Endothelial cell of umbilical vein (primary cell): ENCODE results near the gene DHDDS. TPM values are rescaled to one million over a fixed set of nuclear protein-coding genes. Genes with fewer than 3 reads are reported as not detected.

Source experiments
- BruUV-seq: library from RNA; stranded (reverse); fragments of 400-500 nt; replicated peaks from 2 replicates; lab custom pipeline; 2021; lab: Mats Ljungman, UMichigan
- CTCF ChIA-PET: fragments of 300-600, 350-600 bp; sonication (Branson Sonifier 250); formaldehyde crosslinking; loops from one replicate; lab custom pipeline; 2021; ENCODE audit warnings: antibody characterized with exemption, inconsistent platforms; lab: Charles Lee
- POLR2A ChIA-PET: fragments of 300-600, 350-600 bp; sonication (Branson Sonifier 250); formaldehyde crosslinking; loops from one replicate; lab custom pipeline; 2021; ENCODE audit warnings: antibody characterized with exemption, inconsistent platforms; lab: Charles Lee
- DNase-seq: peaks from one replicate; pipeline ENCODE4 v3.0.0-alpha.2; 2011; ENCODE audit warnings: low read depth, low spot score
- FAIRE-seq: peaks from 2 replicates; lab custom pipeline; 2011; peaks lifted over from hg19 to GRCh38; lab: Jason Lieb, UNC
- H2AFZ ChIP-seq: 2 replicates; pipeline ENCODE4 v1.6.0; 2012; ENCODE audit warnings: low read depth, low read length, control low read depth, inconsistent platforms
- H3K27ac ChIP-seq: 2 replicates; pipeline ENCODE4 v1.5.1; 2011; ENCODE audit warnings: low read depth, mild to moderate bottlenecking, control low read depth, low read length, moderate library complexity; ENCODE audit not compliant: insufficient read depth
- H3K27me3 ChIP-seq, 2 experiments: 2 replicates each; pipeline versions ENCODE4 v1.6.0 to v1.6.1; 2011; ENCODE audit warnings: low read length in 2 of 2, mixed read lengths in 1 of 2; ENCODE audit not compliant: control insufficient read depth in 2 of 2, insufficient read depth in 2 of 2
- H3K36me3 ChIP-seq, 2 experiments: 2 replicates in 1 of 2; 3 replicates in 1 of 2; pipeline ENCODE4 v1.5.1; 2011; ENCODE audit warnings: low read length in 2 of 2, mild to moderate bottlenecking in 1 of 2, moderate library complexity in 1 of 2; ENCODE audit not compliant: control insufficient read depth in 2 of 2, insufficient read depth in 2 of 2; ENCODE audit errors: extremely low read depth in 1 of 2
- H3K4me1 ChIP-seq: 3 replicates; pipeline ENCODE4 v1.5.1; 2011; ENCODE audit warnings: mild to moderate bottlenecking, low read length; ENCODE audit not compliant: control insufficient read depth, insufficient read depth; ENCODE audit errors: extremely low read depth
- H3K4me2 ChIP-seq: 2 replicates; pipeline ENCODE4 v1.6.1; 2011; ENCODE audit warnings: low read length, control low read depth, mixed read lengths; ENCODE audit not compliant: insufficient read depth
- H3K4me3 ChIP-seq, 3 experiments: fragments of 200-600 bp in 1 of 3; sonication (generic), shearing (Covaris generic) in 1 of 3; replicated peaks in 1 of 3; 2 replicates each; pipeline ENCODE4 v1.5.1; 2011 to 2016; ENCODE audit warnings: control low read depth in 3 of 3, low read length in 3 of 3, mild to moderate bottlenecking in 2 of 3, inconsistent platforms in 1 of 3, low read depth in 1 of 3, moderate library complexity in 1 of 3; ENCODE audit not compliant: insufficient read depth in 1 of 3
- H3K79me2 ChIP-seq: 2 replicates; pipeline ENCODE4 v1.6.0; 2012; ENCODE audit warnings: low read length, inconsistent platforms; ENCODE audit not compliant: control insufficient read depth, insufficient read depth
- H3K9ac ChIP-seq: replicated peaks from 2 replicates; pipeline ENCODE3; 2011; ENCODE audit warnings: low read length, control low read depth; ENCODE audit not compliant: insufficient read depth; ENCODE audit errors: extremely low read depth
- H3K9me1 ChIP-seq: replicated peaks from 3 replicates; pipeline ENCODE4 v1.6.0; 2011; ENCODE audit warnings: mild to moderate bottlenecking, low read length; ENCODE audit not compliant: control insufficient read depth, insufficient read depth; ENCODE audit errors: extremely low read depth
- H3K9me3 ChIP-seq: replicated peaks from 2 replicates; pipeline ENCODE4 v1.5.1; 2012; ENCODE audit warnings: low read length, inconsistent platforms; ENCODE audit not compliant: control insufficient read depth, insufficient read depth
- H4K20me1 ChIP-seq: replicated peaks from 2 replicates; pipeline ENCODE3; 2011; ENCODE audit warnings: mild to moderate bottlenecking, low read length; ENCODE audit not compliant: control insufficient read depth, insufficient read depth; ENCODE audit errors: extremely low read depth
- CTCF ChIP-seq, 2 donors: IDR thresholded peaks; 1 replicate in 1 of 2; 2 replicates in 1 of 2; pipeline ENCODE4 v1.5.1; 2011; ENCODE audit warnings: low read length in 2 of 2, mild to moderate bottlenecking in 2 of 2, moderate library complexity in 2 of 2, control low read depth in 1 of 2, inconsistent platforms in 1 of 2, low read depth in 1 of 2; ENCODE audit not compliant: insufficient read depth in 1 of 2; ENCODE audit errors: extremely low read depth in 1 of 2
- EZH2 ChIP-seq: IDR thresholded peaks from 2 replicates; pipeline ENCODE4 v1.6.1; 2012; ENCODE audit warnings: borderline replicate concordance, low read depth, mild to moderate bottlenecking, moderate library complexity, low read length, inconsistent platforms; ENCODE audit not compliant: severe bottlenecking
- FOS ChIP-seq: IDR thresholded peaks from 2 replicates; pipeline ENCODE4 v1.6.1; 2011; ENCODE audit warnings: mild to moderate bottlenecking, low read length, moderate library complexity, borderline replicate concordance; ENCODE audit not compliant: insufficient read depth
- GATA2 ChIP-seq: IDR thresholded peaks from 2 replicates; pipeline ENCODE4 v1.7.0; 2011; ENCODE audit warnings: low read depth, mild to moderate bottlenecking, moderate library complexity, mixed read lengths, low read length; ENCODE audit not compliant: insufficient read length, insufficient read depth
- JUN ChIP-seq: IDR thresholded peaks from 2 replicates; pipeline ENCODE4 v1.6.1; 2011; ENCODE audit warnings: borderline replicate concordance, low read depth; ENCODE audit not compliant: insufficient read length, insufficient read depth
- MAX ChIP-seq: IDR thresholded peaks from 2 replicates; pipeline ENCODE4 v1.6.1; 2011; ENCODE audit not compliant: insufficient read depth, insufficient read length
- MYC ChIP-seq: IDR thresholded peaks from one replicate; pipeline ENCODE4 v1.6.1; 2011; ENCODE audit warnings: mild to moderate bottlenecking, low read depth, low read length
- POLR2A ChIP-seq: IDR thresholded peaks from 2 replicates; pipeline ENCODE4 v1.6.1; 2012; ENCODE audit warnings: low read depth, mild to moderate bottlenecking, control low read depth, low read length
- POLR2AphosphoS5 ChIP-seq: IDR thresholded peaks from 2 replicates; pipeline ENCODE4 v1.6.1; 2012; ENCODE audit warnings: low read depth, mild to moderate bottlenecking, control low read depth, low read length, moderate library complexity; ENCODE audit not compliant: insufficient read depth
- dilution Hi-C: fragments of 300-500 bp; cut with MboI; formaldehyde crosslinking; loops from one replicate; pipeline ENCODE4 v1.15.0; 2019; ENCODE audit warnings: low sequenced_read_pairs; ENCODE audit not compliant: extremely low pct_ligation_motif_present
- intact Hi-C: fragments of 100-400 bp; cut with micrococcal nuclease; formaldehyde crosslinking; loops from one replicate; pipeline ENCODE4 v1.10.0; 2022
- polyA plus RNA-seq, 4 experiments: library from polyadenylated mRNA; depleted of rRNA in 3 of 4; stranded (reverse) in 3 of 4; unstranded in 1 of 4; fragments of >200 nt; gene quantifications; 2 replicates each; pipeline versions ENCODE4 v1.2.1 to v1.2.3, GENCODE V29; 2011 to 2012; ENCODE audit warnings: missing spikeins in 1 of 4
- total RNA-seq: library from RNA; stranded (reverse); gene quantifications from 2 replicates; pipeline ENCODE4 v1.2.3, GENCODE V29; 2021

DHDDS gene
- total and polyA plus RNA-seq, 2 donors (not counting 3 experiments of a cell fraction or from before 2014, with no cell fraction given) = 51.3 to 70.7 TPM

DNA sequence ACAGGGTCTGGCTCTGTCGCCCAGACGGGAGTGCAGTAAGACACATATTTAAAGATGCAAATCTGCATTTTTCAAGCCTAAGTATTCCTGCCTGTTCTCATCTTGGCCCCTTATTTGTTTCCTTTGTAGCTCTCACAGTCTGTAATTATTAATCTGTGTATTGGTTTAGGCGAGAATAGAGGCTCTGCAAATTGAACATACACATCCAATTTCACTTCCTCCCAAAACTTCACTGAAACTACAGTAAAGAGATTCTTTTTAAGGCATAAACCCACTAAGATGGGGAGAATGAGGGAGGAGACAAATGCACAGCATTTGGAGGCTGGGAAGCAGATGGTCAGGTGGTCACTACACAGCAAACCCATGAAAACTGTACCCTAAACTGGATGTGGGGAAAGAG lies 61.1 kb downstream of the DHDDS start:
- POLR2A ChIA-PET = no interaction called here
- Histone ChIP-seq H3K4me3 (no peak overlapping the region), H3K27me3 (peaks cover 1 to 2% of the 10 kb centered on the region in 2 experiments), H3K4me2 (no peak overlapping the region), H3K4me1 (no peaks in the 10 kb centered on the region), H3K79me2 (no peaks in the 10 kb centered on the region), H3K27ac (no peak overlapping the region), H4K20me1 (no peaks in the 10 kb centered on the region), H3K9me1 (no peaks in the 10 kb centered on the region), H2AFZ (no peak overlapping the region), H3K9ac (no peak overlapping the region), H3K9me3 (no peaks in the 10 kb centered on the region), H3K36me3 (no peaks in the 10 kb centered on the region)
- no peak for FAIRE-seq
- TF ChIP-seq MAX (no peak), GATA2 (no peak), EZH2 (no peak), MYC (no peak), FOS (no peak), CTCF (IDR thresholded peaks at IDR 0.05; ENCODE audit: extremely low read depth in 1 of 2, insufficient read depth in 1 of 2, low read depth in 1 of 2, low read length in 2 of 2) (no peak), POLR2A (no peak), POLR2AphosphoS5 (no peak), JUN (no peak)
- dilution Hi-C loops (no loop called here), intact Hi-C loops (no loop called here)
- CTCF ChIA-PET = no interaction called here
- BruUV-seq = no TSS peak
- no peak for DNase-seq
